MM.1S (cell line): ENCODE data around the gene CD81.

Experiments used
- EZH2 ChIP-seq: fragments of 300-600 bp; sonication (generic); optimal IDR thresholded peaks from 2 replicates; pipeline ENCODE3; 2017; ENCODE audit warnings: low read depth, mild to moderate bottlenecking, antibody characterized with exemption, low read length, mixed read lengths
- EZH2phosphoT487 ChIP-seq: fragments of 300-600 bp; sonication (generic); IDR thresholded peaks from 2 replicates; pipeline ENCODE4 v1.6.1; 2018; ENCODE audit warnings: antibody characterized with exemption, low read length
- TF ChIP-seq, protein P1 (sequence below): fragments of 300-600 bp; sonication (generic); IDR thresholded peaks from 2 replicates; pipeline ENCODE4 v1.5.1; 2016; ENCODE audit warnings: antibody characterized with exemption, low read length, mixed read lengths

DNA sequence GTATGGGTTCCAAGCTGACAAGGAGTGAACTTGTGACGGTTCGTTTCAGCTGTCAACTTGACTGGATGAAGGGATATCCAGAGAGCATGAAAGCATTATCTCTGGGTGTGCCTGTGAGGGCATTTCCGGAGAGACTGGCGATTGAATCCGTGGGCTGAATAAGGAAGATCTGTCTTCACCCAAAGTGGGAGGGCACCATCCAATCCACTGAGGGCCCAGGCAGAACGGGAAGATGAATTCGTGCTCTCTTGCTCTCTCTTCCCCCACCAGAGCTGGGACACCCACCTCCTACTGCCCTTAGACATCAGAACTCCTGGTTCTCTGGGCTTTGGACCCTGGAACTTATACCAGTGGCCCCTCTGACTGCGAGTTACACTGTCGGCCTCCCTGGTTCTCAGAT lies 15.5 kb upstream of the CD81 start:
- TF ChIP-seq, protein P1, sequence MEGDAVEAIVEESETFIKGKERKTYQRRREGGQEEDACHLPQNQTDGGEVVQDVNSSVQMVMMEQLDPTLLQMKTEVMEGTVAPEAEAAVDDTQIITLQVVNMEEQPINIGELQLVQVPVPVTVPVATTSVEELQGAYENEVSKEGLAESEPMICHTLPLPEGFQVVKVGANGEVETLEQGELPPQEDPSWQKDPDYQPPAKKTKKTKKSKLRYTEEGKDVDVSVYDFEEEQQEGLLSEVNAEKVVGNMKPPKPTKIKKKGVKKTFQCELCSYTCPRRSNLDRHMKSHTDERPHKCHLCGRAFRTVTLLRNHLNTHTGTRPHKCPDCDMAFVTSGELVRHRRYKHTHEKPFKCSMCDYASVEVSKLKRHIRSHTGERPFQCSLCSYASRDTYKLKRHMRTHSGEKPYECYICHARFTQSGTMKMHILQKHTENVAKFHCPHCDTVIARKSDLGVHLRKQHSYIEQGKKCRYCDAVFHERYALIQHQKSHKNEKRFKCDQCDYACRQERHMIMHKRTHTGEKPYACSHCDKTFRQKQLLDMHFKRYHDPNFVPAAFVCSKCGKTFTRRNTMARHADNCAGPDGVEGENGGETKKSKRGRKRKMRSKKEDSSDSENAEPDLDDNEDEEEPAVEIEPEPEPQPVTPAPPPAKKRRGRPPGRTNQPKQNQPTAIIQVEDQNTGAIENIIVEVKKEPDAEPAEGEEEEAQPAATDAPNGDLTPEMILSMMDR: no peak
- TF ChIP-seq EZH2: no peak
- no peak for TF ChIP-seq EZH2phosphoT487
